ENCODE results near the gene ADGRE1. TPM values are rescaled to one million over a fixed set of nuclear protein-coding genes. Genes with fewer than 3 reads are reported as not detected.

The ADGRE1 gene
- polyA plus RNA-seq, 1 donor (not counting 4 experiments of a cell fraction or from before 2014, with no cell fraction given): not detected

GRCh38 chr19:6865849-6866248 is 21.5 kb upstream of the ADGRE1 start:
- Histone ChIP-seq H3K79me2 (ENCODE audit: control insufficient read depth, insufficient read depth, low read length) (no peaks in the 10 kb centered on the region), H3K4me2 (ENCODE audit: control insufficient read depth, extremely low read depth, insufficient read depth, low read depth, low read length) (no peak overlapping the region), H3K4me3 (ENCODE audit: control insufficient read depth in 2 of 3, extremely low read depth in 1 of 3, insufficient read depth in 2 of 3, low read depth in 1 of 3, low read length in 3 of 3) (no peak overlapping the region), H2AFZ (ENCODE audit: control insufficient read depth, low read length) (no peak overlapping the region), H3K4me1 (ENCODE audit: control insufficient read depth, extremely low read depth, insufficient read depth, low read length) (peaks cover 2% of the 10 kb centered on the region), H3K27me3 (ENCODE audit: control insufficient read depth, extremely low read depth, insufficient read depth, low read length) (no peaks in the 10 kb centered on the region), H3K9me1 (ENCODE audit: control insufficient read depth, extremely low read depth, insufficient read depth, low read length) (no peaks in the 10 kb centered on the region), H4K20me1 (ENCODE audit: control insufficient read depth, extremely low read depth, insufficient read depth, low read length) (no peaks in the 10 kb centered on the region), H3K36me3 (ENCODE audit: control insufficient read depth in 2 of 2, extremely low read depth in 1 of 2, insufficient read depth in 2 of 2, low read length in 2 of 2) (no peaks in the 10 kb centered on the region), H3K27ac (ENCODE audit: control insufficient read depth, insufficient read depth, low read length) (no peak overlapping the region), H3K9me3 (ENCODE audit: control insufficient read depth, low read depth, low read length) (no peaks in the 10 kb centered on the region), H3K9ac (ENCODE audit: control insufficient read depth, extremely low read depth, insufficient read depth, low read length) (no peak overlapping the region)
- no peak for FAIRE-seq
- no peak for TF ChIP-seq CTCF (optimal IDR thresholded peaks at IDR 0.05 in 1 of 3, IDR thresholded peaks at IDR 0.05 in 1 of 3, conservative IDR thresholded peaks at IDR 0.05 in 1 of 3; ENCODE audit: extremely low read depth in 1 of 3, insufficient read depth in 2 of 3, low read length in 3 of 3)
- TF ChIP-seq EZH2 (IDR thresholded peaks at IDR 0.05; ENCODE audit: low read length): no peak
- no peak for DNase-seq (ENCODE audit: low read depth, low spot score)
- dilution Hi-C loops (cut with MboI; ENCODE audit: extremely low pct_ligation_motif_present, low sequenced_read_pairs): no loop called here

- H4K20me1 ChIP-seq (ENCODE audit: control insufficient read depth, extremely low read depth, insufficient read depth, low read length): no peaks in the 10 kb centered on the region
- FAIRE-seq (no peak), DNase-seq (ENCODE audit: low read depth, low spot score) (no peak)
- no peak overlapping the region for H2AFZ ChIP-seq (ENCODE audit: control insufficient read depth, low read length)
- H3K9me3 ChIP-seq (ENCODE audit: control insufficient read depth, low read depth, low read length): no peaks in the 10 kb centered on the region
- no peak overlapping the region for H3K4me2 ChIP-seq (ENCODE audit: control insufficient read depth, extremely low read depth, insufficient read depth, low read depth, low read length)
- H3K27me3 ChIP-seq (ENCODE audit: control insufficient read depth, extremely low read depth, insufficient read depth, low read length): no peaks in the 10 kb centered on the region
- H3K9me1 ChIP-seq (ENCODE audit: control insufficient read depth, extremely low read depth, insufficient read depth, low read length): no peaks in the 10 kb centered on the region
- no peak overlapping the region for H3K4me3 ChIP-seq (ENCODE audit: control insufficient read depth in 2 of 3, extremely low read depth in 1 of 3, insufficient read depth in 2 of 3, low read depth in 1 of 3, low read length in 3 of 3)
- peaks cover 2% of the 10 kb centered on the region for H3K4me1 ChIP-seq (ENCODE audit: control insufficient read depth, extremely low read depth, insufficient read depth, low read length)
- H3K36me3 ChIP-seq (ENCODE audit: control insufficient read depth in 2 of 2, extremely low read depth in 1 of 2, insufficient read depth in 2 of 2, low read length in 2 of 2): no peaks in the 10 kb centered on the region
- H3K27ac ChIP-seq (ENCODE audit: control insufficient read depth, insufficient read depth, low read length): no peak overlapping the region
- TF ChIP-seq EZH2 (IDR thresholded peaks at IDR 0.05; ENCODE audit: low read length) (no peak), CTCF (optimal IDR thresholded peaks at IDR 0.05 in 1 of 3, IDR thresholded peaks at IDR 0.05 in 1 of 3, conservative IDR thresholded peaks at IDR 0.05 in 1 of 3; ENCODE audit: extremely low read depth in 1 of 3, insufficient read depth in 2 of 3, low read length in 3 of 3) (no peak)
- dilution Hi-C loops (cut with MboI; ENCODE audit: extremely low pct_ligation_motif_present, low sequenced_read_pairs): no loop called here
- no peaks in the 10 kb centered on the region for H3K79me2 ChIP-seq (ENCODE audit: control insufficient read depth, insufficient read depth, low read length)
- no peak overlapping the region for H3K9ac ChIP-seq (ENCODE audit: control insufficient read depth, extremely low read depth, insufficient read depth, low read length)
Observed at GRCh38 chr19:6866741-6867151, 20.6 kb upstream of the ADGRE1 start.

Data from keratinocyte (primary cell).